GM12878 (cell line): ENCODE data around the gene SIN3B. TPM values are rescaled to one million over a fixed set of nuclear protein-coding genes. Genes with fewer than 3 reads are reported as not detected.

Experiments used
- ATF2 ChIP-seq: IDR thresholded peaks from 2 replicates; pipeline ENCODE4 v1.6.1; 2012; ENCODE audit warnings: low read length, inconsistent platforms
- BMI1 ChIP-seq: fragments of 450-650 bp; IDR thresholded peaks from 2 replicates; pipeline ENCODE4 v1.6.1; 2016; ENCODE audit warnings: mild to moderate bottlenecking, moderate library complexity, borderline replicate concordance
- CBX3 ChIP-seq: fragments of 200-600 bp; sonication (generic); IDR thresholded peaks from 2 replicates; pipeline ENCODE4 v1.6.1; 2016; ENCODE audit warnings: low read depth, borderline replicate concordance
- CHD2 ChIP-seq: IDR thresholded peaks from 2 replicates; pipeline ENCODE4 v1.6.1; 2011; ENCODE audit warnings: low read depth, low read length, improper control_type of control experiment, borderline replicate concordance
- EZH2 ChIP-seq: IDR thresholded peaks from 2 replicates; pipeline ENCODE4 v1.6.1; 2012; ENCODE audit warnings: low read depth, mild to moderate bottlenecking, control low read depth, inconsistent platforms, low read length, borderline replicate concordance; ENCODE audit not compliant: control insufficient read depth
- FOS ChIP-seq: IDR thresholded peaks from 3 replicates; pipeline ENCODE4 v1.6.1; 2011; ENCODE audit warnings: borderline replicate concordance; ENCODE audit not compliant: insufficient read length; ENCODE audit errors: extremely low read depth
- HDGF ChIP-seq: fragments of 450-650 bp; IDR thresholded peaks from 2 replicates; pipeline ENCODE4 v1.6.1; 2016; ENCODE audit warnings: antibody characterized with exemption
- IKZF2 ChIP-seq, 2 experiments: fragments of 450-650 bp; IDR thresholded peaks; 2 replicates each; pipeline ENCODE4 v1.6.1; 2017; ENCODE audit warnings: mild to moderate bottlenecking in 2 of 2, moderate library complexity in 2 of 2
- NBN ChIP-seq: fragments of 450-650 bp; IDR thresholded peaks from 2 replicates; pipeline ENCODE4 v1.6.1; 2016
- PML ChIP-seq: IDR thresholded peaks from 2 replicates; pipeline ENCODE4 v1.6.1; 2012; ENCODE audit warnings: low read length, inconsistent platforms
- POU2F2 ChIP-seq: IDR thresholded peaks from 3 replicates; pipeline ENCODE4 v1.6.1; 2011; ENCODE audit warnings: low read depth, mild to moderate bottlenecking, low read length, borderline replicate concordance
- RELB ChIP-seq: fragments of 450-650 bp; IDR thresholded peaks from 2 replicates; pipeline ENCODE4 v1.6.1; 2017; ENCODE audit warnings: low read depth, mild to moderate bottlenecking, moderate library complexity
- SPI1 ChIP-seq: IDR thresholded peaks from 2 replicates; pipeline ENCODE4 v1.6.1; 2011; ENCODE audit warnings: low read depth, mild to moderate bottlenecking, low read length, moderate library complexity, borderline replicate concordance; ENCODE audit not compliant: insufficient read depth
- SRF ChIP-seq, 2 experiments: IDR thresholded peaks; 2 replicates each; pipeline ENCODE4 v1.6.1; 2011; ENCODE audit warnings: low read depth in 2 of 2, low read length in 2 of 2, mild to moderate bottlenecking in 1 of 2, moderate library complexity in 1 of 2
- STAT1 ChIP-seq: fragments of 450-650 bp; conservative IDR thresholded peaks from 2 replicates; pipeline ENCODE4 v1.6.1; 2014; ENCODE audit warnings: antibody characterized with exemption, mild to moderate bottlenecking
- STAT3 ChIP-seq: IDR thresholded peaks from 2 replicates; pipeline ENCODE4 v1.6.1; 2011; ENCODE audit warnings: low read depth, low read length, improper control_type of control experiment
- TCF3 ChIP-seq: IDR thresholded peaks from 2 replicates; pipeline ENCODE4 v1.6.1; 2012; ENCODE audit warnings: low read depth, mild to moderate bottlenecking, low read length, borderline replicate concordance; ENCODE audit not compliant: insufficient read depth
- YBX1 ChIP-seq: fragments of 450-650 bp; IDR thresholded peaks from 2 replicates; pipeline ENCODE4 v1.6.1; 2016; ENCODE audit warnings: antibody characterized with exemption
- ZNF384 ChIP-seq: IDR thresholded peaks from 2 replicates; pipeline ENCODE4 v1.6.1; 2012; ENCODE audit warnings: low read depth, mild to moderate bottlenecking, low read length, improper control_type of control experiment, borderline replicate concordance
- polyA plus RNA-seq, 11 experiments: library from polyadenylated mRNA; depleted of rRNA in 4 of 11; unstranded in 6 of 11; stranded (reverse) in 5 of 11; fragments of >200 nt; fragmentation: Nextera tagmentation in 4 of 11; fragmentation: Illumina TruSeq in 1 of 11; extraction: Ambion mirVana in 4 of 11; extraction: Trizol in 1 of 11; gene quantifications; 1 replicate in 1 of 11; 2 replicates in 10 of 11; pipeline versions ENCODE4 v1.2.1 to v1.2.3, GENCODE V29; 2011 to 2016; ENCODE audit warnings: inconsistent platforms in 2 of 11, missing spikeins in 2 of 11, low read depth in 1 of 11
- total RNA-seq, 4 experiments: library from RNA; depleted of rRNA in 3 of 4; stranded (reverse); fragments of >200 nt in 3 of 4; fragmentation: Illumina TruSeq in 1 of 4; extraction: Trizol in 1 of 4; gene quantifications; 2 replicates each; pipeline versions ENCODE4 v1.2.1 to v1.2.3, GENCODE V29; 2013 to 2021
- TF ChIP-seq, protein P1 (sequence below): fragments of 450-650 bp; conservative IDR thresholded peaks from 2 replicates; pipeline ENCODE4 v1.6.1; 2017; ENCODE audit warnings: mild to moderate bottlenecking, moderate library complexity
- TF ChIP-seq, protein P2 (sequence below): fragments of 150-350 bp; IDR thresholded peaks from 2 replicates; pipeline ENCODE4 v1.6.1; 2014; ENCODE audit warnings: mild to moderate bottlenecking, low read depth, low read length
- TF ChIP-seq, protein P3 (sequence below): fragments of 450-650 bp; IDR thresholded peaks from 2 replicates; pipeline ENCODE4 v1.6.1; 2016; ENCODE audit warnings: mild to moderate bottlenecking

SIN3B gene
- total and polyA plus RNA-seq, 10 of the 15 experiments (the other 5 are each of a cell fraction or from before 2014, with no cell fraction given) = 0.68 to 34.5 (median 15.8) TPM

DNA sequence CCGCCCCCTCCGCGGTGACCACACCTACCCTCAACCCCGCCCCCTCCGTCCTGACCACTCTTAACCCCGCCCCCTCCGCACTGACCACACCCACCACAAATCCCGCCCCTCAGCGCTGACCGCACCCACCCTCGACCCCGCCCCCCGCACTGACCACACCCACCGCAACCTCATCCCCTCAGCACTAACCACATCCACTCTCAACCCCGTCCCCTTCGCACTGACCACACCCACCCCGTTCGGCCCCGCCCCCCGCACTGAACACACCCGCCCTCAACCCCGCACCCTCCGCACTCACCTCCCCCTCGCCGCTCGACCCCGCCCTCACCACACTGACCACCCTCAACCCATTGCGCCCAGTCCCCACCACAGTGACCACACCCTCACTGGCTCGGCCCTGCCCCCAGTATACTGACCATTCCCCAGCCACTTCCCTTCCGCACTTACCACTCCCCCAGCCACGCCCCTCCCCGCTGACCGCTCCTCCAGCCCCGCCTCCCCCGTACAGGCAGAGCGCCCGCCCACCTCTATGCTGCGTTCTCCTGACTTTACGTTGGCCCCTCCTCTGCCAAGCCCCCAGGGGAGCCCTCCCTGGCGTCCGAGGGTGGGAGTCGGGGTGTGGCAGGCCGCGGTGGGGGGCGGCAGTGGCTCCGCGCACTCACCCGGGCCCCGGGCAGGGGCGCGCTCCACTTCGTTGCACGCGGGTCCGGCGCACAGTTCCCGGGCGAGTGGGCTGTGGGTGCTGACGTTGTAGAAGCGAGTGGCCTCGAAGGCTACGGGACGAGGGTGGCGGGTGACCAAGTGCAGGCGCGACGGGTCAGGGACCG is 68.0 kb downstream of the SIN3B start (continued):
- no peak for TF ChIP-seq SRF (IDR thresholded peaks at IDR 0.05; ENCODE audit: low read depth in 2 of 2, low read length in 2 of 2)
- no peak for TF ChIP-seq PML
- TF ChIP-seq ZNF384 = no peak
- TF ChIP-seq, protein P1, sequence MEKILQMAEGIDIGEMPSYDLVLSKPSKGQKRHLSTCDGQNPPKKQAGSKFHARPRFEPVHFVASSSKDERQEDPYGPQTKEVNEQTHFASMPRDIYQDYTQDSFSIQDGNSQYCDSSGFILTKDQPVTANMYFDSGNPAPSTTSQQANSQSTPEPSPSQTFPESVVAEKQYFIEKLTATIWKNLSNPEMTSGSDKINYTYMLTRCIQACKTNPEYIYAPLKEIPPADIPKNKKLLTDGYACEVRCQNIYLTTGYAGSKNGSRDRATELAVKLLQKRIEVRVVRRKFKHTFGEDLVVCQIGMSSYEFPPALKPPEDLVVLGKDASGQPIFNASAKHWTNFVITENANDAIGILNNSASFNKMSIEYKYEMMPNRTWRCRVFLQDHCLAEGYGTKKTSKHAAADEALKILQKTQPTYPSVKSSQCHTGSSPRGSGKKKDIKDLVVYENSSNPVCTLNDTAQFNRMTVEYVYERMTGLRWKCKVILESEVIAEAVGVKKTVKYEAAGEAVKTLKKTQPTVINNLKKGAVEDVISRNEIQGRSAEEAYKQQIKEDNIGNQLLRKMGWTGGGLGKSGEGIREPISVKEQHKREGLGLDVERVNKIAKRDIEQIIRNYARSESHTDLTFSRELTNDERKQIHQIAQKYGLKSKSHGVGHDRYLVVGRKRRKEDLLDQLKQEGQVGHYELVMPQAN = 0 out of 2 replicates have a peak, but pooled peaks have one; percentile 57
- TF ChIP-seq CBX3 = no peak
- TF ChIP-seq STAT3 = no peak
- no peak for TF ChIP-seq FOS
- TF ChIP-seq HDGF = peak; percentile 89
- no peak for TF ChIP-seq RELB
- TF ChIP-seq, protein P2, sequence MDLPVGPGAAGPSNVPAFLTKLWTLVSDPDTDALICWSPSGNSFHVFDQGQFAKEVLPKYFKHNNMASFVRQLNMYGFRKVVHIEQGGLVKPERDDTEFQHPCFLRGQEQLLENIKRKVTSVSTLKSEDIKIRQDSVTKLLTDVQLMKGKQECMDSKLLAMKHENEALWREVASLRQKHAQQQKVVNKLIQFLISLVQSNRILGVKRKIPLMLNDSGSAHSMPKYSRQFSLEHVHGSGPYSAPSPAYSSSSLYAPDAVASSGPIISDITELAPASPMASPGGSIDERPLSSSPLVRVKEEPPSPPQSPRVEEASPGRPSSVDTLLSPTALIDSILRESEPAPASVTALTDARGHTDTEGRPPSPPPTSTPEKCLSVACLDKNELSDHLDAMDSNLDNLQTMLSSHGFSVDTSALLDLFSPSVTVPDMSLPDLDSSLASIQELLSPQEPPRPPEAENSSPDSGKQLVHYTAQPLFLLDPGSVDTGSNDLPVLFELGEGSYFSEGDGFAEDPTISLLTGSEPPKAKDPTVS = no peak
- TF ChIP-seq CHD2 = no peak
- TF ChIP-seq POU2F2 = 0 out of 3 replicates have a peak, but pooled peaks have one; percentile 14
- TF ChIP-seq TCF3 = no peak
- no peak for TF ChIP-seq YBX1
- TF ChIP-seq NBN = 0 out of 2 replicates have a peak, but pooled peaks have one; percentile 28
- TF ChIP-seq BMI1 = no peak
- no peak for TF ChIP-seq EZH2
- no peak for TF ChIP-seq STAT1
- no peak for TF ChIP-seq ATF2
- TF ChIP-seq, protein P3, sequence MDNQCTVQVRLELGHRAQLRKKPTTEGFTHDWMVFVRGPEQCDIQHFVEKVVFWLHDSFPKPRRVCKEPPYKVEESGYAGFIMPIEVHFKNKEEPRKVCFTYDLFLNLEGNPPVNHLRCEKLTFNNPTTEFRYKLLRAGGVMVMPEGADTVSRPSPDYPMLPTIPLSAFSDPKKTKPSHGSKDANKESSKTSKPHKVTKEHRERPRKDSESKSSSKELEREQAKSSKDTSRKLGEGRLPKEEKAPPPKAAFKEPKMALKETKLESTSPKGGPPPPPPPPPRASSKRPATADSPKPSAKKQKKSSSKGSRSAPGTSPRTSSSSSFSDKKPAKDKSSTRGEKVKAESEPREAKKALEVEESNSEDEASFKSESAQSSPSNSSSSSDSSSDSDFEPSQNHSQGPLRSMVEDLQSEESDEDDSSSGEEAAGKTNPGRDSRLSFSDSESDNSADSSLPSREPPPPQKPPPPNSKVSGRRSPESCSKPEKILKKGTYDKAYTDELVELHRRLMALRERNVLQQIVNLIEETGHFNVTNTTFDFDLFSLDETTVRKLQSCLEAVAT = peak; percentile 88; the same call in 1 of the 2 replicates
- TF ChIP-seq SPI1 = peak; percentile 40; the same call in 1 of the 2 replicates
- no peak for TF ChIP-seq IKZF2 (IDR thresholded peaks at IDR 0.05)
